RWPE2 (cell line): ENCODE data around the gene RHOJ.

ENCODE experiments used
- ATAC-seq: fragments of 200-7000 bp; cut with Tn5 transposase; 3 replicates; pipeline ENCODE4 v1.9.1; 2021; ENCODE audit warnings: low read depth
- DNase-seq: peaks from one replicate; pipeline ENCODE4 v3.0.0-alpha.2; 2020; ENCODE audit warnings: low spot score
- H3K27ac ChIP-seq: fragments of 450-650 bp; 2 replicates; pipeline ENCODE4 v1.5.1; 2017; ENCODE audit warnings: mild to moderate bottlenecking; ENCODE audit not compliant: poor library complexity, severe bottlenecking
- H3K27me3 ChIP-seq: fragments of 250-450 bp; sonication (Bioruptor Pico); 2 replicates; pipeline ENCODE4 v1.5.1; 2021; ENCODE audit warnings: mild to moderate bottlenecking, moderate library complexity; ENCODE audit not compliant: insufficient read depth, poor library complexity, severe bottlenecking
- H3K36me3 ChIP-seq: fragments of 250-450 bp; sonication (Bioruptor Pico); 2 replicates; pipeline ENCODE4 v1.5.1; 2020; ENCODE audit warnings: low read depth, mild to moderate bottlenecking, moderate library complexity
- H3K4me1 ChIP-seq: fragments of 250-450 bp; sonication (Bioruptor Pico); 2 replicates; pipeline ENCODE4 v1.5.1; 2021; ENCODE audit warnings: mild to moderate bottlenecking, moderate library complexity; ENCODE audit not compliant: insufficient read depth, poor library complexity, severe bottlenecking
- H3K4me3 ChIP-seq: fragments of 250-450 bp; sonication (Bioruptor Pico); 2 replicates; pipeline ENCODE4 v1.5.1; 2021; ENCODE audit warnings: mild to moderate bottlenecking, moderate library complexity; ENCODE audit not compliant: severe bottlenecking
- H3K9me3 ChIP-seq: fragments of 250-450 bp; sonication (Bioruptor Pico); 2 replicates; pipeline ENCODE4 v1.5.1; 2021; ENCODE audit warnings: mild to moderate bottlenecking, moderate library complexity; ENCODE audit not compliant: severe bottlenecking
- TF ChIP-seq, protein P1 (sequence below): fragments of 450-650 bp; IDR thresholded peaks from one replicate; pipeline ENCODE4 v1.5.1; 2017; ENCODE audit warnings: mild to moderate bottlenecking, moderate library complexity; ENCODE audit not compliant: poor library complexity, severe bottlenecking

RHOJ gene

DNA sequence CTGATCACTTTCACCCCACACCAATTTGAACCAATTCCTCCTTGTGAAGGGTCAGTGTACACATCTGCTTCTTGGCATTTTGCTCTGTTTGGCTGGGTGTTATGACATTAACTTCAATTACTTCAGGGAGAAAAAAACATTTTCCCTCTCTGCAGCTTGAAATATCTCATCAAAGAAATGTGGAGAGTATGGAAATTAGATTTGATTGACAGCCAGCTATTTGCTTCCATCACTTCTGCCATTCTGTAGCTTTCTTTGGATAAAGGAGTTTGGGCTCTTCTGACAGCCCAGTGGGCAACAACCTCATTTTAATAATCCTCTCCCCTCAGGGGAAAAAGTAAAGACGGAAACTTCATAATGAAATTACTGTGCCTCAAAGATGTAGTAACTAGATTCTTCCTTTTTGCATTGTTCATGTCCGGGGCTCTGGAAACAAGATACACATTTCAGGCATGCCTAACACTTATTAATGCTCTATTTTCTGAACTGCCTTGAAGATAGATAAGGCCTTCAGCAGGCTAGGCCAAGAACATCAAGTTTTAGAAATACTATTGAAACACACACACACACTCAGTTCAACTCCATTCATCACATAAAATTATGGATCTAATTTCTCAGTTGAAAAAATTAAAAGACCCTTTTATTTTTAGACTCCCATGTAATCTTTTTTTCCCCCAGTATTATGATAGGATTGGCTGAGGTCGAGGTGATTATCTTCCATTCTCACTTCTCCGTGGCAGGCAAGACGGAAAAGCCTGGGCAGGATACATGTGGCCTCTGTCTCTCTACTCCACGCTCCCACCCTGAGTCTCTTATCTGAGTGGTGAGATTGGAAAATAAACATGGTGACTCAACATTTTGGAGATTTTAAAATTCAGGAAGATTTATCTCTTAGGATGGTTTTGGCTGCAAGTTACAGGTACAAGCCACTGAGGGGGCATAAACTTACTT is 124.8 kb downstream of the RHOJ start:
- no peak overlapping the region for H3K4me3 ChIP-seq
- no peaks in the 10 kb centered on the region for H3K27me3 ChIP-seq
- H3K27ac ChIP-seq = no peak overlapping the region
- no peaks in the 10 kb centered on the region for H3K36me3 ChIP-seq
- no peaks in the 10 kb centered on the region for H3K4me1 ChIP-seq
- ATAC-seq (no peak), DNase-seq (no peak)
- TF ChIP-seq, protein P1, sequence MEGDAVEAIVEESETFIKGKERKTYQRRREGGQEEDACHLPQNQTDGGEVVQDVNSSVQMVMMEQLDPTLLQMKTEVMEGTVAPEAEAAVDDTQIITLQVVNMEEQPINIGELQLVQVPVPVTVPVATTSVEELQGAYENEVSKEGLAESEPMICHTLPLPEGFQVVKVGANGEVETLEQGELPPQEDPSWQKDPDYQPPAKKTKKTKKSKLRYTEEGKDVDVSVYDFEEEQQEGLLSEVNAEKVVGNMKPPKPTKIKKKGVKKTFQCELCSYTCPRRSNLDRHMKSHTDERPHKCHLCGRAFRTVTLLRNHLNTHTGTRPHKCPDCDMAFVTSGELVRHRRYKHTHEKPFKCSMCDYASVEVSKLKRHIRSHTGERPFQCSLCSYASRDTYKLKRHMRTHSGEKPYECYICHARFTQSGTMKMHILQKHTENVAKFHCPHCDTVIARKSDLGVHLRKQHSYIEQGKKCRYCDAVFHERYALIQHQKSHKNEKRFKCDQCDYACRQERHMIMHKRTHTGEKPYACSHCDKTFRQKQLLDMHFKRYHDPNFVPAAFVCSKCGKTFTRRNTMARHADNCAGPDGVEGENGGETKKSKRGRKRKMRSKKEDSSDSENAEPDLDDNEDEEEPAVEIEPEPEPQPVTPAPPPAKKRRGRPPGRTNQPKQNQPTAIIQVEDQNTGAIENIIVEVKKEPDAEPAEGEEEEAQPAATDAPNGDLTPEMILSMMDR = no peak
- H3K9me3 ChIP-seq = no peaks in the 10 kb centered on the region

DNA sequence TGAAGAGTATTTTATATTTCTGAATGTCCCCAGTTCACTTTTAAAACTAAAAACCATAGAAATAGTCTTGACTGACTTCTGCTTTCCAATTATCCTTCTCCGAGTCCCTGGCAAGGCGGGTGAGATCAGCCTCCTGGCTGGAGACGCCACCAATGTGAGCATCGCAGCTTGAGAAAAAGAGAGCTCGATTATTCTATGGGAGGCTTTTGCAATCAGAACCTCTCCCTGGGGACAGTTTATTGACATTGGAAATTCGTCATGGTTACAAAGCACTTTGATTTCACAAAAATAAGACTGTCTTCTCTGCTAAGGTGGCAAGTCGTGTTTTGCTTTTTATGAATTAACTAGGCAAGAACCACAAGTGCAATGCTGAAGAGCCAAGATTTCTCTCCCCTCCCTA is 138.1 kb downstream of the RHOJ start:
- Histone ChIP-seq H3K36me3 (no peaks in the 10 kb centered on the region), H3K4me3 (no peak overlapping the region), H3K27me3 (no peaks in the 10 kb centered on the region), H3K4me1 (peaks cover 15% of the 10 kb centered on the region), H3K9me3 (no peaks in the 10 kb centered on the region), H3K27ac (no peak overlapping the region)
- DNase-seq (no peak), ATAC-seq (peak; percentile 49; the same call in 2 of the 3 replicates)
- TF ChIP-seq, protein P1 = no peak
